K562 (cell line): ENCODE measurements around the gene GRAMD1B. TPM values are rescaled to one million over a fixed set of nuclear protein-coding genes. Genes with fewer than 3 reads are reported as not detected.

Experiments
- ATAC-seq: fragments of 200-7000 bp; cut with Tn5 transposase; 3 replicates; pipeline ENCODE4 v1.9.1; 2020; ENCODE audit warnings: moderate library complexity
- BruUV-seq: library from RNA; stranded (reverse); fragments of 400-500 nt; replicated peaks from 2 replicates; lab custom pipeline; 2021; lab: Mats Ljungman, UMichigan
- CTCF ChIA-PET: fragments of 300-600 bp; formaldehyde crosslinking; extraction: SDS; loops from one replicate; lab custom pipeline; 2021; ENCODE audit warnings: low intra/inter-chr PET ratio; lab: Yijun Ruan, JAX
- POLR2A ChIA-PET: fragments of 300-600, 350-650 bp; sonication (Branson Sonifier 250); formaldehyde crosslinking; extraction: SDS; loops from one replicate; lab custom pipeline; 2021; ENCODE audit warnings: antibody characterized with exemption, inconsistent platforms; lab: Yijun Ruan, JAX
- DNase-seq, 4 experiments: peaks; one replicate each; pipeline versions ENCODE4 v3.0.0 to v3.0.0-alpha.2; 2011 to 2018; ENCODE audit warnings: low spot score in 3 of 4, mixed read lengths in 3 of 4; ENCODE audit errors: extremely low read depth in 1 of 4
- FAIRE-seq: peaks from 2 replicates; lab custom pipeline; 2011; peaks lifted over from hg19 to GRCh38; lab: Jason Lieb, UNC
- H2AFZ ChIP-seq: 2 replicates; pipeline ENCODE4 v1.6.0; 2011; ENCODE audit warnings: low read depth, low read length, control low read depth, inconsistent platforms
- H3K27ac ChIP-seq: fragments of 200-600 bp; 3 replicates; pipeline ENCODE4 v1.8.0; 2011; ENCODE audit warnings: low read depth, mild to moderate bottlenecking, control low read depth, inconsistent platforms, low read length, moderate library complexity, mixed read lengths; ENCODE audit errors: extremely low read depth
- H3K27me3 ChIP-seq, 2 experiments: fragments of 300-600 bp in 1 of 2; 2 replicates in 1 of 2; 3 replicates in 1 of 2; pipeline versions ENCODE4 v1.6.0 to v1.8.0; 2011; ENCODE audit warnings: inconsistent platforms in 2 of 2, low read length in 2 of 2, mild to moderate bottlenecking in 1 of 2, mixed read lengths in 1 of 2, moderate library complexity in 1 of 2; ENCODE audit not compliant: control insufficient read depth in 2 of 2, insufficient read depth in 2 of 2
- H3K36me3 ChIP-seq: fragments of 300-600 bp; 3 replicates; pipeline ENCODE4 v1.8.0; 2011; ENCODE audit warnings: mild to moderate bottlenecking, low read length, inconsistent platforms; ENCODE audit not compliant: control insufficient read depth, insufficient read depth
- H3K4me1 ChIP-seq, 2 experiments: fragments of 200-600 bp in 1 of 2; replicated peaks in 1 of 2; 2 replicates in 1 of 2; 3 replicates in 1 of 2; pipeline versions ENCODE4 v1.5.1 to v1.8.0; 2011; ENCODE audit warnings: inconsistent platforms in 2 of 2, low read length in 2 of 2, mild to moderate bottlenecking in 1 of 2, mixed read lengths in 1 of 2, moderate library complexity in 1 of 2; ENCODE audit not compliant: control insufficient read depth in 2 of 2, insufficient read depth in 2 of 2
- H3K4me2 ChIP-seq: 2 replicates; pipeline ENCODE4 v1.6.1; 2011; ENCODE audit warnings: low read length, control low read depth, inconsistent platforms, mixed read lengths; ENCODE audit not compliant: insufficient read depth
- H3K4me3 ChIP-seq: fragments of 200-600 bp; sonication (generic), shearing (Covaris generic); 2 replicates; pipeline ENCODE4 v1.5.1; 2016; ENCODE audit warnings: control low read depth, inconsistent platforms
- H3K79me2 ChIP-seq: fragments of 200-600 bp; 3 replicates; pipeline ENCODE4 v1.8.0; 2011; ENCODE audit warnings: low read length, inconsistent platforms; ENCODE audit not compliant: control insufficient read depth, insufficient read depth
- H3K9ac ChIP-seq, 2 experiments: 2 replicates each; pipeline versions ENCODE4 v1.6.0 to v1.6.1; 2011; ENCODE audit warnings: low read depth in 2 of 2, low read length in 2 of 2, control low read depth in 1 of 2, inconsistent platforms in 1 of 2, mild to moderate bottlenecking in 1 of 2, mixed read lengths in 1 of 2; ENCODE audit not compliant: insufficient read depth in 1 of 2
- H3K9me1 ChIP-seq: one replicate; pipeline ENCODE4 v1.6.0; 2011; ENCODE audit warnings: inconsistent platforms, mild to moderate bottlenecking, low read length, moderate library complexity; ENCODE audit not compliant: control insufficient read depth, insufficient read depth
- H3K9me3 ChIP-seq: replicated peaks from 2 replicates; pipeline ENCODE4 v1.5.1; 2011; ENCODE audit warnings: low read depth, low read length, inconsistent platforms; ENCODE audit not compliant: control insufficient read depth, insufficient read depth
- H4K20me1 ChIP-seq: replicated peaks from 2 replicates; pipeline ENCODE4 v1.6.1; 2011; ENCODE audit warnings: low read length, inconsistent platforms, mixed read lengths; ENCODE audit not compliant: control insufficient read depth, insufficient read depth
- MBD2 ChIP-seq: sonication (generic); IDR thresholded peaks from 2 replicates; pipeline ENCODE4 v1.6.1; 2016; ENCODE audit warnings: low read depth, borderline replicate concordance
- ZBTB7A ChIP-seq: IDR thresholded peaks from 2 replicates; pipeline ENCODE4 v1.6.1; 2011; ENCODE audit warnings: low read depth, mild to moderate bottlenecking, low read length, moderate library complexity, borderline replicate concordance; ENCODE audit not compliant: control insufficient read depth
- WGBS: fragments of 100-300 bp; shearing (Covaris generic); methylation state at CpG from one replicate; pipeline ENCODE4 v1.1.6; 2016; ENCODE audit warnings: low coverage, mixed read lengths; ENCODE audit not compliant: insufficient coverage; ENCODE audit errors: missing lambda C conversion rate; 5-methylcytosine and 5-hydroxymethylcytosine counted together
- in situ Hi-C: fragments of 300-500 bp; cut with MboI; formaldehyde crosslinking; loops from 4 replicates; pipeline ENCODE4 v1.15.0; 2018; ENCODE audit warnings: inconsistent platforms, mixed read lengths
- intact Hi-C: fragments of 100-400 bp; cut with micrococcal nuclease; formaldehyde crosslinking; loops from 2 replicates; pipeline ENCODE4 v1.14.2; 2022
- polyA plus RNA-seq, 8 experiments: library from polyadenylated mRNA; depleted of rRNA in 4 of 8; stranded (reverse) in 5 of 8; unstranded in 3 of 8; fragments of >200 nt; fragmentation: Nextera tagmentation in 2 of 8; fragmentation: Illumina TruSeq in 1 of 8; extraction: Ambion mirVana in 2 of 8; extraction: Trizol in 1 of 8; gene quantifications; 2 replicates each; pipeline versions ENCODE4 v1.2.1 to v1.2.3, GENCODE V29; 2011 to 2014; ENCODE audit warnings: inconsistent platforms in 1 of 8, missing spikeins in 1 of 8
- total RNA-seq, 7 experiments: library from RNA; depleted of rRNA in 6 of 7; stranded (reverse); fragments of >200 nt in 6 of 7; fragmentation: Illumina TruSeq in 2 of 7; extraction: Trizol in 2 of 7; gene quantifications; 2 replicates each; pipeline versions ENCODE4 v1.2.1 to v1.2.3, GENCODE V29; 2011 to 2021; ENCODE audit warnings: low replicate concordance in 1 of 7
- TF ChIP-seq, protein P1 (sequence below), 3 experiments: IDR thresholded peaks in 2 of 3; conservative IDR thresholded peaks in 1 of 3; 2 replicates each; pipeline ENCODE4 v1.5.1; 2011 to 2012; ENCODE audit warnings: low read length in 3 of 3, mild to moderate bottlenecking in 3 of 3, control low read depth in 2 of 3, improper control_type of control experiment in 1 of 3, inconsistent platforms in 1 of 3, low read depth in 1 of 3, mixed read lengths in 1 of 3, moderate library complexity in 1 of 3; ENCODE audit not compliant: insufficient read depth in 2 of 3

The GRAMD1B gene
- total and polyA plus RNA-seq, 9 of the 15 experiments (the other 6 are each of a cell fraction or from before 2014, with no cell fraction given): 0.31 TPM; not detected in 8

DNA sequence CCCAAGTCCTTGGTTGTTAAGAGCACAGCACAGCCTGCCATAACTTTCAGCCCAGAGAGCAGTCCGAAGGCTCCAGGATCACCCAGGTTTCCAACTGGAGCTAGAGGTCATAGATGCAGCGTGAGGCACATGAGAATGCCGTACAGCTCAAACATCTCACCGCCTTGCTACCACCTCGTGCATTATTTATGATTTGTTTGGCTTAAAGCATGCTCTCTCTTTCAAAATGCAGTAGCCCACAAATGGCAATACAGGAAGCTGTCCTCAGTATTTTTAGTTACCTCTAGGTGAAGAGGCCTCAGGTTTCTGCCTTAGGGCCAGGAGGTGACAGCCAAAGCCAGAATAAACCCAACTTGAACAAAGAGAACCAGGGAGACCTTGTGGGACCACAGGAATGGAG is 210.0 kb downstream of the GRAMD1B start:
- Histone ChIP-seq H3K4me1 (no peaks in the 10 kb centered on the region), H3K27me3 (peaks cover 8 to 41% of the 10 kb centered on the region in 2 experiments), H3K79me2 (no peaks in the 10 kb centered on the region), H3K9ac (no peak overlapping the region), H3K9me3 (no peaks in the 10 kb centered on the region), H3K9me1 (no peaks in the 10 kb centered on the region), H2AFZ (no peak overlapping the region), H4K20me1 (no peaks in the 10 kb centered on the region), H3K36me3 (no peaks in the 10 kb centered on the region), H3K27ac (no peak overlapping the region), H3K4me2 (no peak overlapping the region), H3K4me3 (no peak overlapping the region)
- DNase-seq: no peak
- intact Hi-C loops (loop anchor here (10.0 kb wide), 1 partner anchor 425 kb away; no protein-coding TSS in a partner anchor), in situ Hi-C loops (loop anchor here (5.0 kb wide), 1 partner anchor 67 kb away; no protein-coding TSS in a partner anchor)
- BruUV-seq: no TSS peak
- POLR2A ChIA-PET: interaction anchor here (0.6 to 1.0 kb wide), 4 partner anchors 10 to 358 kb away, joined by 3 to 4 read pairs (median 3); no protein-coding TSS in a partner anchor
- TF ChIP-seq, protein P1, sequence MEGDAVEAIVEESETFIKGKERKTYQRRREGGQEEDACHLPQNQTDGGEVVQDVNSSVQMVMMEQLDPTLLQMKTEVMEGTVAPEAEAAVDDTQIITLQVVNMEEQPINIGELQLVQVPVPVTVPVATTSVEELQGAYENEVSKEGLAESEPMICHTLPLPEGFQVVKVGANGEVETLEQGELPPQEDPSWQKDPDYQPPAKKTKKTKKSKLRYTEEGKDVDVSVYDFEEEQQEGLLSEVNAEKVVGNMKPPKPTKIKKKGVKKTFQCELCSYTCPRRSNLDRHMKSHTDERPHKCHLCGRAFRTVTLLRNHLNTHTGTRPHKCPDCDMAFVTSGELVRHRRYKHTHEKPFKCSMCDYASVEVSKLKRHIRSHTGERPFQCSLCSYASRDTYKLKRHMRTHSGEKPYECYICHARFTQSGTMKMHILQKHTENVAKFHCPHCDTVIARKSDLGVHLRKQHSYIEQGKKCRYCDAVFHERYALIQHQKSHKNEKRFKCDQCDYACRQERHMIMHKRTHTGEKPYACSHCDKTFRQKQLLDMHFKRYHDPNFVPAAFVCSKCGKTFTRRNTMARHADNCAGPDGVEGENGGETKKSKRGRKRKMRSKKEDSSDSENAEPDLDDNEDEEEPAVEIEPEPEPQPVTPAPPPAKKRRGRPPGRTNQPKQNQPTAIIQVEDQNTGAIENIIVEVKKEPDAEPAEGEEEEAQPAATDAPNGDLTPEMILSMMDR (IDR thresholded peaks at IDR 0.05 in 2 of 3, conservative IDR thresholded peaks at IDR 0.05 in 1 of 3; ENCODE audit: insufficient read depth in 2 of 3, low read depth in 1 of 3, low read length in 3 of 3): no peak
- TF ChIP-seq MBD2 (no peak), ZBTB7A (no peak)
- WGBS: 0% methylated on average over 5 of the region's 5 CpGs
- no peak for ATAC-seq
- FAIRE-seq: no peak
- CTCF ChIA-PET: interaction anchor here (2.3 kb wide), 1 partner anchor 67 kb away, joined by 21 read pairs; no protein-coding TSS in a partner anchor
